ENCODE results near the gene PDE4D. TPM values are rescaled to one million over a fixed set of nuclear protein-coding genes. Genes with fewer than 3 reads are reported as not detected.

Gene PDE4D
- total RNA-seq, 1 experiment from 2014 or later = 6.5 TPM

- Histone ChIP-seq H3K36me3 (ENCODE audit: insufficient read depth, low read length, poor library complexity, severe bottlenecking) (no peaks in the 10 kb centered on the region), H3K27ac (ENCODE audit: low read depth, low read length, poor library complexity, severe bottlenecking) (no peak overlapping the region), H3K4me3 (ENCODE audit: low read depth, low read length, poor library complexity, severe bottlenecking) (no peak overlapping the region), H3K4me1 (ENCODE audit: insufficient read depth, low read length, poor library complexity, severe bottlenecking) (no peaks in the 10 kb centered on the region), H3K27me3 (replicated peaks; ENCODE audit: insufficient read depth, low read depth, low read length, poor library complexity) (peaks cover 8% of the 10 kb centered on the region), H3K9me3 (ENCODE audit: low read depth, low read length, poor library complexity, severe bottlenecking) (no peaks in the 10 kb centered on the region)
- CTCF ChIA-PET = interaction anchor here (0.8 kb wide), 1 partner anchor 75 kb away, joined by 3 read pairs; no protein-coding TSS in a partner anchor
- BruUV-seq (replicated peaks) = no TSS peak
- TF ChIP-seq EZH2 (IDR thresholded peaks at IDR 0.05; ENCODE audit: borderline replicate concordance, low read depth, low read length, poor library complexity, severe bottlenecking) (no peak), CTCF (conservative IDR thresholded peaks at IDR 0.05; ENCODE audit: low read depth, low read length) (no peak)
- POLR2A ChIA-PET (ENCODE audit: low non-redundant PET) = no interaction called here
- no peak for DNase-seq (ENCODE audit: low spot score)
- intact Hi-C loops (cut with micrococcal nuclease; ENCODE audit: unreplicated experiment) = loop anchor here (10.0 kb wide), 2 partner anchors 51 to 541 kb away; no protein-coding TSS in a partner anchor
Measured at GRCh38 chr5:59725392-59725767, 168.1 kb downstream of the PDE4D start.

GRCh38 chr5:59724482-59725391 lies 168.8 kb downstream of the PDE4D start:
- H3K9me3 ChIP-seq (ENCODE audit: low read depth, low read length, poor library complexity, severe bottlenecking) = no peaks in the 10 kb centered on the region
- DNase-seq (ENCODE audit: low spot score) = peak; percentile 69
- no peaks in the 10 kb centered on the region for H3K36me3 ChIP-seq (ENCODE audit: insufficient read depth, low read length, poor library complexity, severe bottlenecking)
- H3K27me3 ChIP-seq (replicated peaks; ENCODE audit: insufficient read depth, low read depth, low read length, poor library complexity) = peaks cover 8% of the 10 kb centered on the region
- H3K4me3 ChIP-seq (ENCODE audit: low read depth, low read length, poor library complexity, severe bottlenecking) = no peak overlapping the region
- intact Hi-C loops (cut with micrococcal nuclease; ENCODE audit: unreplicated experiment) = loop anchor here (1.0 to 10.0 kb wide), 3 partner anchors 50 to 540 kb away; no protein-coding TSS in a partner anchor
- POLR2A ChIA-PET (ENCODE audit: low non-redundant PET) = no interaction called here
- H3K4me1 ChIP-seq (ENCODE audit: insufficient read depth, low read length, poor library complexity, severe bottlenecking) = no peaks in the 10 kb centered on the region
- no peak overlapping the region for H3K27ac ChIP-seq (ENCODE audit: low read depth, low read length, poor library complexity, severe bottlenecking)
- TF ChIP-seq EZH2 (IDR thresholded peaks at IDR 0.05; ENCODE audit: borderline replicate concordance, low read depth, low read length, poor library complexity, severe bottlenecking) = no peak
- peak; percentile 78 for TF ChIP-seq CTCF (conservative IDR thresholded peaks at IDR 0.05; ENCODE audit: low read depth, low read length)
- CTCF ChIA-PET = no interaction called here
- no TSS peak for BruUV-seq (replicated peaks)

GRCh38 chr5:59722874-59723273 lies 170.7 kb downstream of the PDE4D start:
- no peak for DNase-seq (ENCODE audit: low spot score)
- H3K4me1 ChIP-seq (ENCODE audit: insufficient read depth, low read length, poor library complexity, severe bottlenecking) = no peaks in the 10 kb centered on the region
- TF ChIP-seq EZH2 (IDR thresholded peaks at IDR 0.05; ENCODE audit: borderline replicate concordance, low read depth, low read length, poor library complexity, severe bottlenecking) (no peak), CTCF (conservative IDR thresholded peaks at IDR 0.05; ENCODE audit: low read depth, low read length) (no peak)
- BruUV-seq (replicated peaks) = no TSS peak
- ChIA-PET CTCF (no interaction called here), POLR2A (ENCODE audit: low non-redundant PET) (no interaction called here)
- intact Hi-C loops (cut with micrococcal nuclease; ENCODE audit: unreplicated experiment) = loop anchor here (10.0 kb wide), 2 partner anchors 48 to 538 kb away; no protein-coding TSS in a partner anchor
- peaks cover 11% of the 10 kb centered on the region for H3K27me3 ChIP-seq (replicated peaks; ENCODE audit: insufficient read depth, low read depth, low read length, poor library complexity)
- no peak overlapping the region for H3K4me3 ChIP-seq (ENCODE audit: low read depth, low read length, poor library complexity, severe bottlenecking)
- H3K36me3 ChIP-seq (ENCODE audit: insufficient read depth, low read length, poor library complexity, severe bottlenecking) = no peaks in the 10 kb centered on the region
- no peaks in the 10 kb centered on the region for H3K9me3 ChIP-seq (ENCODE audit: low read depth, low read length, poor library complexity, severe bottlenecking)
- H3K27ac ChIP-seq (ENCODE audit: low read depth, low read length, poor library complexity, severe bottlenecking) = no peak overlapping the region
